Peyer's patch (tissue), 4 donors: ENCODE data around the gene FNIP1.

Experiments
- CTCF ChIP-seq, 6 experiments: fragments of 450-650 bp in 4 of 6; fragments of 200-600 bp in 2 of 6; sonication (generic) in 1 of 6; IDR thresholded peaks; one replicate each; pipeline ENCODE4 v1.5.1; 2017 to 2019; ENCODE audit warnings: antibody characterized with exemption in 6 of 6, mild to moderate bottlenecking in 3 of 6, moderate library complexity in 1 of 6
- POLR2A ChIP-seq, 2 donors: fragments of 450-650 bp; IDR thresholded peaks; one replicate each; pipeline ENCODE4 v1.5.1; 2017; ENCODE audit warnings: antibody characterized with exemption in 2 of 2, mild to moderate bottlenecking in 2 of 2, moderate library complexity in 2 of 2

GRCh38 chr5:131718487-131719014, 78.3 kb downstream of the FNIP1 start:
- no peak for TF ChIP-seq CTCF (IDR thresholded peaks at IDR 0.05)
- no peak for TF ChIP-seq POLR2A (IDR thresholded peaks at IDR 0.05)
